A549 (cell line): ENCODE data around the gene XPNPEP3. TPM values are rescaled to one million over a fixed set of nuclear protein-coding genes. Genes with fewer than 3 reads are reported as not detected.
A peak's percentile ranks its signal among the peaks of the same experiment; 100 is the strongest.

Experiments used
- ATAC-seq, 2 experiments: fragments of 200-7000 bp in 1 of 2; fragments of >200 bp in 1 of 2; cut with Nextera tagmentation in 1 of 2; cut with Tn5 transposase in 1 of 2; 3 replicates each; pipeline versions ENCODE4 v1.8.0 to v1.9.1; 2018 to 2020; ENCODE audit warnings: mild to moderate bottlenecking in 1 of 2, moderate library complexity in 1 of 2
- CTCF ChIA-PET: fragments of 300-600 bp; sonication (Branson Sonifier 250); formaldehyde crosslinking; extraction: SDS; loops from one replicate; lab custom pipeline; 2021; ENCODE audit warnings: antibody characterized with exemption, inconsistent platforms; lab: Yijun Ruan, JAX
- POLR2A ChIA-PET: fragments of 350-600 bp; formaldehyde crosslinking; extraction: SDS; loops from one replicate; lab custom pipeline; 2021; ENCODE audit warnings: antibody characterized with exemption, inconsistent platforms; lab: Yijun Ruan, JAX
- DNase-seq, 2 experiments: peaks; one replicate each; pipeline versions ENCODE4 v3.0.0 to v3.0.0-alpha.2; 2011 to 2016; ENCODE audit warnings: low read depth in 1 of 2, low spot score in 1 of 2
- FAIRE-seq: peaks from 2 replicates; lab custom pipeline; 2011; peaks lifted over from hg19 to GRCh38; lab: Jason Lieb, UNC
- H3K27ac ChIP-seq, 2 experiments: fragments of >200 bp; sonication (Bioruptor Twin); formaldehyde crosslinking; 3 replicates each; pipeline ENCODE4 v1.5.1; 2016 to 2017
- H3K4me1 ChIP-seq: fragments of >200 bp; sonication (Bioruptor Twin); formaldehyde crosslinking; 3 replicates; pipeline ENCODE4 v1.6.1; 2016
- H3K4me2 ChIP-seq: fragments of >200 bp; sonication (Bioruptor Twin); formaldehyde crosslinking; 3 replicates; pipeline ENCODE4 v1.6.1; 2016
- H3K4me3 ChIP-seq: fragments of >200 bp; sonication (Bioruptor Twin); formaldehyde crosslinking; 3 replicates; pipeline ENCODE4 v1.5.1; 2016
- H3K9me3 ChIP-seq: fragments of >200 bp; sonication (Bioruptor Twin); formaldehyde crosslinking; 3 replicates; pipeline ENCODE4 v1.6.1; 2016
- BHLHE40 ChIP-seq: IDR thresholded peaks from 2 replicates; pipeline ENCODE4 v1.6.1; 2012; ENCODE audit warnings: low read depth, low read length, inconsistent platforms
- CBX2 ChIP-seq: fragments of 200-600 bp; sonication (generic); IDR thresholded peaks from 2 replicates; pipeline ENCODE4 v1.6.1; 2016; ENCODE audit warnings: low read depth, mild to moderate bottlenecking, borderline replicate concordance
- CEBPB ChIP-seq, 2 experiments: fragments of >200 bp in 1 of 2; sonication (Bioruptor Twin) in 1 of 2; formaldehyde crosslinking in 1 of 2; IDR thresholded peaks; 2 replicates each; pipeline ENCODE4 v1.6.1; 2012 to 2016
- CHD2 ChIP-seq: fragments of 150-350 bp; IDR thresholded peaks from 2 replicates; pipeline ENCODE4 v1.6.1; 2014; ENCODE audit warnings: low read length; ENCODE audit not compliant: partially characterized antibody
- CTCF ChIP-seq: fragments of >200 bp; sonication (Bioruptor Twin); formaldehyde crosslinking; IDR thresholded peaks from 3 replicates; pipeline ENCODE4 v1.5.1; 2016
- E2F6 ChIP-seq: IDR thresholded peaks from 2 replicates; pipeline ENCODE4 v1.6.1; 2012; ENCODE audit warnings: low read depth, borderline replicate concordance
- EHF ChIP-seq: fragments of 250-450 bp; sonication (Bioruptor Pico); IDR thresholded peaks from 2 replicates; pipeline ENCODE4 v1.5.0; 2020; ENCODE audit warnings: mild to moderate bottlenecking
- EHMT2 ChIP-seq: fragments of 200-600 bp; sonication (generic); IDR thresholded peaks from 2 replicates; pipeline ENCODE4 v1.6.1; 2016; ENCODE audit warnings: antibody characterized with exemption, low read depth, mild to moderate bottlenecking, moderate library complexity
- FOSB ChIP-seq: fragments of 250-450 bp; sonication (Bioruptor Pico); IDR thresholded peaks from 2 replicates; pipeline ENCODE4 v1.5.0; 2020; ENCODE audit warnings: mild to moderate bottlenecking, moderate library complexity
- FOSL2 ChIP-seq, 2 experiments: fragments of 450-650 bp in 1 of 2; fragments of >200 bp in 1 of 2; sonication (Bioruptor Twin) in 1 of 2; formaldehyde crosslinking; IDR thresholded peaks; 2 replicates each; pipeline versions ENCODE4 v1.5.0 to v1.6.1; 2016 to 2020; ENCODE audit warnings: mild to moderate bottlenecking in 1 of 2, moderate library complexity in 1 of 2
- FOXS1 ChIP-seq: fragments of 250-450 bp; sonication (Bioruptor Pico); IDR thresholded peaks from 2 replicates; pipeline ENCODE4 v1.5.0; 2020; ENCODE audit warnings: mild to moderate bottlenecking, moderate library complexity
- HDAC2 ChIP-seq: fragments of 200-600 bp; sonication (generic); IDR thresholded peaks from 2 replicates; pipeline ENCODE4 v1.6.1; 2016
- JUNB ChIP-seq: fragments of >200 bp; sonication (Bioruptor Twin); formaldehyde crosslinking; IDR thresholded peaks from 2 replicates; pipeline ENCODE4 v1.6.1; 2016
- KDM5A ChIP-seq: fragments of 200-600 bp; sonication (generic); IDR thresholded peaks from 2 replicates; pipeline ENCODE4 v1.6.1; 2016; ENCODE audit warnings: antibody characterized with exemption, mild to moderate bottlenecking
- MAFK ChIP-seq: fragments of 450-650 bp; IDR thresholded peaks from 2 replicates; pipeline ENCODE4 v1.6.1; 2014; ENCODE audit not compliant: partially characterized antibody
- MAZ ChIP-seq: fragments of 150-350 bp; IDR thresholded peaks from 2 replicates; pipeline ENCODE4 v1.6.1; 2014; ENCODE audit warnings: antibody characterized with exemption, low read depth, low read length, borderline replicate concordance
- NFE2L2 ChIP-seq: fragments of 150-350 bp; conservative IDR thresholded peaks from 2 replicates; pipeline ENCODE4 v1.6.1; 2014; ENCODE audit warnings: low read length
- NPAS2 ChIP-seq: fragments of 250-450 bp; sonication (Bioruptor Pico); IDR thresholded peaks from 2 replicates; pipeline ENCODE4 v1.8.0; 2022; ENCODE audit warnings: mild to moderate bottlenecking, moderate library complexity, borderline replicate concordance
- PHF8 ChIP-seq: fragments of 200-600 bp; sonication (generic); IDR thresholded peaks from 2 replicates; pipeline ENCODE4 v1.6.1; 2016; ENCODE audit warnings: low read depth, mild to moderate bottlenecking, antibody characterized with exemption, moderate library complexity, borderline replicate concordance
- RAD21 ChIP-seq, 2 experiments: fragments of >200 bp in 1 of 2; sonication (Bioruptor Twin) in 1 of 2; formaldehyde crosslinking in 1 of 2; IDR thresholded peaks in 1 of 2; conservative IDR thresholded peaks in 1 of 2; 2 replicates in 1 of 2; 3 replicates in 1 of 2; pipeline ENCODE4 v1.6.1; 2012 to 2018; ENCODE audit warnings: inconsistent platforms in 1 of 2
- SMC3 ChIP-seq: fragments of >200 bp; sonication (Bioruptor Twin); formaldehyde crosslinking; IDR thresholded peaks from 3 replicates; pipeline ENCODE4 v1.6.1; 2018; ENCODE audit warnings: inconsistent platforms
- SREBF2 ChIP-seq: fragments of 450-650 bp; IDR thresholded peaks from 2 replicates; pipeline ENCODE4 v1.6.1; 2014; ENCODE audit warnings: mild to moderate bottlenecking, moderate library complexity
- ZNF302 ChIP-seq: fragments of 250-450 bp; sonication (Bioruptor Pico); IDR thresholded peaks from 2 replicates; pipeline ENCODE4 v1.9.0; 2021; ENCODE audit warnings: inconsistent platforms, mild to moderate bottlenecking, moderate library complexity
- WGBS: methylation state at CpG from one replicate; pipeline ENCODE4 v1.1.6; 2017; ENCODE audit errors: missing lambda C conversion rate; 5-methylcytosine and 5-hydroxymethylcytosine counted together
- polyA plus RNA-seq, 4 experiments: library from polyadenylated mRNA; depleted of rRNA in 3 of 4; stranded (reverse); fragments of >200 nt; fragmentation: RNase III in 1 of 4; extraction: RNeasy Plus Mini Kit Qiagen cat#74134 plus additional on column Dnase treatment in 1 of 4; gene quantifications; 2 replicates in 3 of 4; 3 replicates in 1 of 4; pipeline ENCODE4 v1.2.3, GENCODE V29; 2011 to 2017
- TF ChIP-seq, protein P1 (sequence below): IDR thresholded peaks from 2 replicates; pipeline ENCODE4 v1.6.1; 2012

The XPNPEP3 gene
- polyA plus RNA-seq, 2 of the 4 experiments (the other 2 are of a cell fraction): 12.7 to 23.3 TPM

DNA sequence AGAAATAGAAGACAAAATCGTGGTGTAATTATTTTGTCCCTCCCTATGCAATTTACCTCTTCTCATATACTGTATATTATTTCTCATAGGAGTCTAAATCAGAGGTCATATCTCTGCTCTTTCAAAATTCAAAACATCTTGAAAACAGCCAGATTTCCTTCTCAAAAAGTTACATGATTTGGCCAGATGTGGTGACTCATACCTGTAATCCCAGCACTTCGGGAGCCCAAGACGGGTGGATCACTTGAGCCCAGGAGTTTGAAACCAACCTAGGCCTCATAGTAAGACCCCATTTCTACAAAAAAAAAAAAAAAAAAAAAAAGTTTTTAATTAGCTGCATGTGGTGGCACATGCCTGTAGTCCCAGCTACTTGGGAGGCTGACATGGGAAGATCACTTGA lies 33.9 kb downstream of the XPNPEP3 start:
- Histone ChIP-seq H3K4me1 (no peaks in the 10 kb centered on the region), H3K9me3 (no peaks in the 10 kb centered on the region), H3K27ac (no peak overlapping the region), H3K4me2 (no peak overlapping the region)
- FAIRE-seq: no peak
- ChIA-PET CTCF (interaction anchor here (1.7 kb wide), 1 partner anchor 8 kb away, joined by 5 read pairs; no protein-coding TSS in a partner anchor), POLR2A (no interaction called here)
- 87% methylated on average over 3 of the region's 3 CpGs for WGBS
- no peak for TF ChIP-seq NPAS2 (CRISPR knock-in tag)
- no peak for TF ChIP-seq PHF8
- no peak for TF ChIP-seq JUNB
- no peak for TF ChIP-seq NFE2L2
- no peak for TF ChIP-seq CEBPB (IDR thresholded peaks at IDR 0.05)
- no peak for TF ChIP-seq CHD2
- TF ChIP-seq, all 56 proteins: peak for 0
- no peak overlapping the region for H3K4me3 ChIP-seq
- no peak for ATAC-seq
- DNase-seq: no peak

DNA sequence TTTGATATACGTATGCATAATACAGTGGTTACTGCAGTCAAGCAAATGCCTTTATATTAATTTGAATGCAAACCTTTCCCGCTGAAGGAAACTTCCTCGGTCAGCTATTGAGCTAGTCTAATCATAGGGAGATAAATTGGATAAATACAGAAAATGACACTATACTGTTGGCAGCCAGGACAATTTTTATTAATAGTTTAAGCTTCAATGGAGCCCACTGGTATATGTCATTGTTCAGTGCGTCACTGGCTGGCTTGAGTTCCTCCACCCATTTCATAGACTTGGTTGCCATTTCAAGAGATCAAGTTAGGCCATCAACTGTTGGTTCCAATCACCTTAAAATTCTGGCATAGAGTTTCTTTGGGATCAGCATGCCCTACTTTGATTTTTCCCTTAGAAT lies 37.5 kb downstream of the XPNPEP3 start:
- no peak for FAIRE-seq

DNA sequence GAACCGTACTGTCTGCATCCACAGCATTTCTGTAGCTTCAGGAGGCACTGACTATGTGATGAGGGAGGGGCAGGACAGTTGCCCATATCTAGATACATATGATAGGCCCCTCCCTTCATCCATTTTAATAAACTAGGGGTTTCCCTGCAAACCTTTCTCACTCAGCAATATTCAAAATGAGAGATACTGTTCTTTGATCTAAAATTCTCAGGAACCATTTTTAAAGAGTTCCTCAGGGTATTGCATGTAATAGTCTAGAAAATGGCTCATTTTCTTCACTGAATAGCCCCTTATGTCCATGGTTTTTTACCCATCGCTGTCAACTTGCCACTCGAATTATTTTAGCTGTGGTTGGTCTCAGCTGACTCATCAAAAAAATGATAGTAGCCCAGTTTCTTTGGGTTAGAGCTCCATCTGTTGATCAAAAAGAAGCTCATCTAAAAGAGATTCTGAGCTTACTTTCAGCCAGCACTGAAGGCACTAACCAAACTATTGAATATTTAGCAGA lies 42.0 kb downstream of the XPNPEP3 start:
- FAIRE-seq (no peak), ATAC-seq (peak; percentile 54 to 75; a peak in 4 of 6 replicates), DNase-seq (peak; percentile 10 to 49)
- ChIA-PET POLR2A (interaction anchor here (0.7 to 1.0 kb wide), 3 partner anchors 42 to 854 kb away, joined by 3 to 4 read pairs (median 3); partner anchors contain the start of genes ST13 and XPNPEP3), CTCF (interaction anchor here (0.5 to 1.8 kb wide), 23 partner anchors 8 to 870 kb away, joined by 3 to 7 read pairs (median 3); partner anchors contain the start of genes ST13 and XPNPEP3)
- Histone ChIP-seq H3K4me1 (peaks cover 4% of the 10 kb centered on the region; the same call in 1 of the 3 replicates), H3K27ac (peak overlapping the region; percentile 1 to 57; a peak in 3 of 6 replicates), H3K4me3 (no peak overlapping the region), H3K4me2 (peak overlapping the region; percentile 34), H3K9me3 (no peaks in the 10 kb centered on the region)
- 42% methylated on average over 3 of the region's 3 CpGs for WGBS
- no peak for TF ChIP-seq NPAS2 (CRISPR knock-in tag)
- no peak for TF ChIP-seq EHF
- TF ChIP-seq RAD21 (conservative IDR thresholded peaks at IDR 0.05 in 1 of 2, IDR thresholded peaks at IDR 0.05 in 1 of 2): peak; percentile 72 to 74
- TF ChIP-seq E2F6: no peak
- TF ChIP-seq, protein P1, sequence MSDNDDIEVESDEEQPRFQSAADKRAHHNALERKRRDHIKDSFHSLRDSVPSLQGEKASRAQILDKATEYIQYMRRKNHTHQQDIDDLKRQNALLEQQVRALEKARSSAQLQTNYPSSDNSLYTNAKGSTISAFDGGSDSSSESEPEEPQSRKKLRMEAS: no peak
- no peak for TF ChIP-seq FOXS1 (CRISPR knock-in tag)
- no peak for TF ChIP-seq SREBF2
- TF ChIP-seq EHMT2: no peak
- no peak for TF ChIP-seq FOSB
- no peak for TF ChIP-seq CEBPB (IDR thresholded peaks at IDR 0.05)
- peak; percentile 28; the same call in 2 of the 3 replicates for TF ChIP-seq SMC3
- no peak for TF ChIP-seq ZNF302
- no peak for TF ChIP-seq HDAC2
- TF ChIP-seq CBX2: no peak
- TF ChIP-seq FOSL2 (IDR thresholded peaks at IDR 0.05): no peak
- TF ChIP-seq FOSL2 (CRISPR knock-in tag; IDR thresholded peaks at IDR 0.05): 0 out of 2 replicates have a peak, but pooled peaks have one; percentile 20
- TF ChIP-seq KDM5A: no peak
- TF ChIP-seq JUNB: no peak
- peak; percentile 99 for TF ChIP-seq MAFK
- TF ChIP-seq BHLHE40: no peak
- TF ChIP-seq MAZ: no peak
- TF ChIP-seq CTCF: peak; percentile 60

More for the DNA sequence above, 37.5 kb downstream of the XPNPEP3 start:
- WGBS: 95% methylated on average over 4 of the region's 4 CpGs
- CTCF ChIA-PET: interaction anchor here (1.1 kb wide), 1 partner anchor 211 kb away, joined by 4 read pairs; no protein-coding TSS in a partner anchor
- Histone ChIP-seq H3K27ac (no peak overlapping the region), H3K4me1 (peaks cover 4% of the 10 kb centered on the region; the same call in 1 of the 3 replicates), H3K4me2 (no peak overlapping the region), H3K9me3 (no peaks in the 10 kb centered on the region), H3K4me3 (no peak overlapping the region)
- POLR2A ChIA-PET: no interaction called here
- no peak for TF ChIP-seq EHMT2
- DNase-seq: no peak
- no peak for ATAC-seq
